ENCODE data around the gene PRSS50.
A peak's percentile ranks its signal among the peaks of the same experiment; 100 is the strongest.

The PRSS50 gene

DNA sequence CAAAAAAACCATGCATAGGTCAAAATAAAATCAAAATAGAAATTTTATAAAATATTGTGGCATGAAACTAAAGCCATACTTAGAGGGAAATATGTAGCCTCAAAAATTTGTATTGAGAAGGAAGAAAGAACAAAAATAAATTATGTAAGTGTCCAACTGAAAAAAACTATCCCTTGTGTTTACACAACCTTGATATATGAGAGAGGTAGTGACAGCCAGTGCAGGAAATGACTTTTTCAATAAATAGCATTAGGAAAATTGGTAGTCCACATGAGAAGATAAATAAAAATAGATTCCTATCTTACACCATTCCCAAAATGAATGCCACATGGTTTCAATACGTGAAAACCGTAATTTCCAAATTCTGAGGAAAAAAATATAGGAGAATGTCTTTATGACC, 13.2 kb upstream of the PRSS50 start (continued):
- no peak for TF ChIP-seq PATZ1 (CRISPR knock-in tag; IDR thresholded peaks at IDR 0.05; ENCODE audit: borderline replicate concordance)

DNA sequence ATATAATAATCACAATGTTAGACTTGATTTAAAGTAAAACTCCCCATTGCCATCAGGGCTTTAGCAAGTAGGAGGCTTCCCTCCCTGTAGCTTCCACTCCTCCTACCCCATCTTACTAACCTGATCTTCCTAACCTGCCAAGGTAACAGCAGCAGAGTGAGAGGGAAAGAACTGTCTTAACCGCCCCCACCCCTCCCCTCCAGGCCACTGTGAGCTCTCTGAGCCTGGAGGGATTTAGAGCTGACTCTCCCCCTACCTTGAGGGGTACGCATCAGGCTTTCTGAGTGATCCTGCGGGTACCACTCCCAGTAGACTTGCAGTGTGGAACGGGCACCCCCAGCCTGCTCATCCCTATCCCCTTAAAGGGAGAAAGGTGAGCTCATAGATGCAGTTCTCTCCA, 11.4 kb upstream of the PRSS50 start:
- ATAC-seq: no peak
- TF ChIP-seq ZNF70 (CRISPR knock-in tag; IDR thresholded peaks at IDR 0.05): no peak
- no peak for TF ChIP-seq BACH2 (CRISPR knock-in tag; IDR thresholded peaks at IDR 0.05; ENCODE audit: borderline replicate concordance)
- TF ChIP-seq ARNTL (CRISPR knock-in tag; IDR thresholded peaks at IDR 0.05; ENCODE audit: borderline replicate concordance, low read depth): no peak
- no peak for TF ChIP-seq ISL1 (CRISPR knock-in tag; IDR thresholded peaks at IDR 0.05)
- no peak for TF ChIP-seq ZC3H10 (CRISPR knock-in tag; IDR thresholded peaks at IDR 0.05)
- TF ChIP-seq ESRRG (CRISPR knock-in tag; IDR thresholded peaks at IDR 0.05): no peak
- TF ChIP-seq, protein P1, sequence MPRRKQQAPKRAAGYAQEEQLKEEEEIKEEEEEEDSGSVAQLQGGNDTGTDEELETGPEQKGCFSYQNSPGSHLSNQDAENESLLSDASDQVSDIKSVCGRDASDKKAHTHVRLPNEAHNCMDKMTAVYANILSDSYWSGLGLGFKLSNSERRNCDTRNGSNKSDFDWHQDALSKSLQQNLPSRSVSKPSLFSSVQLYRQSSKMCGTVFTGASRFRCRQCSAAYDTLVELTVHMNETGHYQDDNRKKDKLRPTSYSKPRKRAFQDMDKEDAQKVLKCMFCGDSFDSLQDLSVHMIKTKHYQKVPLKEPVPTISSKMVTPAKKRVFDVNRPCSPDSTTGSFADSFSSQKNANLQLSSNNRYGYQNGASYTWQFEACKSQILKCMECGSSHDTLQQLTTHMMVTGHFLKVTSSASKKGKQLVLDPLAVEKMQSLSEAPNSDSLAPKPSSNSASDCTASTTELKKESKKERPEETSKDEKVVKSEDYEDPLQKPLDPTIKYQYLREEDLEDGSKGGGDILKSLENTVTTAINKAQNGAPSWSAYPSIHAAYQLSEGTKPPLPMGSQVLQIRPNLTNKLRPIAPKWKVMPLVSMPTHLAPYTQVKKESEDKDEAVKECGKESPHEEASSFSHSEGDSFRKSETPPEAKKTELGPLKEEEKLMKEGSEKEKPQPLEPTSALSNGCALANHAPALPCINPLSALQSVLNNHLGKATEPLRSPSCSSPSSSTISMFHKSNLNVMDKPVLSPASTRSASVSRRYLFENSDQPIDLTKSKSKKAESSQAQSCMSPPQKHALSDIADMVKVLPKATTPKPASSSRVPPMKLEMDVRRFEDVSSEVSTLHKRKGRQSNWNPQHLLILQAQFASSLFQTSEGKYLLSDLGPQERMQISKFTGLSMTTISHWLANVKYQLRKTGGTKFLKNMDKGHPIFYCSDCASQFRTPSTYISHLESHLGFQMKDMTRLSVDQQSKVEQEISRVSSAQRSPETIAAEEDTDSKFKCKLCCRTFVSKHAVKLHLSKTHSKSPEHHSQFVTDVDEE (CRISPR knock-in tag; IDR thresholded peaks at IDR 0.05): no peak
- no peak for TF ChIP-seq ZNF8 (CRISPR knock-in tag; IDR thresholded peaks at IDR 0.05)
- no peak for TF ChIP-seq GLIS3 (CRISPR knock-in tag; IDR thresholded peaks at IDR 0.05)
- TF ChIP-seq POU6F1 (CRISPR knock-in tag; IDR thresholded peaks at IDR 0.05; ENCODE audit: borderline replicate concordance, low read depth): no peak
- no peak for TF ChIP-seq SNAI2 (CRISPR knock-in tag; IDR thresholded peaks at IDR 0.05)
- no peak for TF ChIP-seq CSDC2 (CRISPR knock-in tag; IDR thresholded peaks at IDR 0.05)
- no peak for TF ChIP-seq PATZ1 (CRISPR knock-in tag; IDR thresholded peaks at IDR 0.05; ENCODE audit: borderline replicate concordance)
- TF ChIP-seq CSRNP3 (CRISPR knock-in tag; IDR thresholded peaks at IDR 0.05): no peak
- TF ChIP-seq ZFP3 (CRISPR knock-in tag; IDR thresholded peaks at IDR 0.05): no peak
- no peak for TF ChIP-seq PPARA (CRISPR knock-in tag; IDR thresholded peaks at IDR 0.05; ENCODE audit: borderline replicate concordance)
- no peak for TF ChIP-seq ZNF565 (CRISPR knock-in tag; conservative IDR thresholded peaks at IDR 0.05; ENCODE audit: low read depth)

- TF ChIP-seq ARNTL (CRISPR knock-in tag; IDR thresholded peaks at IDR 0.05; ENCODE audit: borderline replicate concordance, low read depth) (no peak), POU6F1 (CRISPR knock-in tag; IDR thresholded peaks at IDR 0.05; ENCODE audit: borderline replicate concordance, low read depth) (no peak), ESRRG (CRISPR knock-in tag; IDR thresholded peaks at IDR 0.05) (no peak), CSDC2 (CRISPR knock-in tag; IDR thresholded peaks at IDR 0.05) (no peak), OSR1 (CRISPR knock-in tag; IDR thresholded peaks at IDR 0.05) (no peak), ZFP3 (CRISPR knock-in tag; IDR thresholded peaks at IDR 0.05) (no peak), ZNF565 (CRISPR knock-in tag; conservative IDR thresholded peaks at IDR 0.05; ENCODE audit: low read depth) (no peak)
- TF ChIP-seq, protein P1 (CRISPR knock-in tag; IDR thresholded peaks at IDR 0.05): no peak
- TF ChIP-seq, protein P2, sequence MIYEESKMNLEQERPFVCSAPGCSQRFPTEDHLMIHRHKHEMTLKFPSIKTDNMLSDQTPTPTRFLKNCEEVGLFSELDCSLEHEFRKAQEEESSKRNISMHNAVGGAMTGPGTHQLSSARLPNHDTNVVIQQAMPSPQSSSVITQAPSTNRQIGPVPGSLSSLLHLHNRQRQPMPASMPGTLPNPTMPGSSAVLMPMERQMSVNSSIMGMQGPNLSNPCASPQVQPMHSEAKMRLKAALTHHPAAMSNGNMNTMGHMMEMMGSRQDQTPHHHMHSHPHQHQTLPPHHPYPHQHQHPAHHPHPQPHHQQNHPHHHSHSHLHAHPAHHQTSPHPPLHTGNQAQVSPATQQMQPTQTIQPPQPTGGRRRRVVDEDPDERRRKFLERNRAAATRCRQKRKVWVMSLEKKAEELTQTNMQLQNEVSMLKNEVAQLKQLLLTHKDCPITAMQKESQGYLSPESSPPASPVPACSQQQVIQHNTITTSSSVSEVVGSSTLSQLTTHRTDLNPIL (CRISPR knock-in tag; IDR thresholded peaks at IDR 0.05; ENCODE audit: low read depth): no peak
- ATAC-seq: peak; percentile 30
These were observed 8.1 kb upstream of the PRSS50 start for GRCh38 chr3:46725621-46726314.
